KMS-11 (cell line): ENCODE data around the gene PCCA.

Experiments
- H2AFZ ChIP-seq: fragments of 200-600 bp; sonication (generic); 2 replicates; pipeline ENCODE4 v1.6.1; 2016; ENCODE audit warnings: antibody characterized with exemption, mixed run types, low read depth
- H3K27ac ChIP-seq: fragments of 200-600 bp; sonication (generic); 2 replicates; pipeline ENCODE4 v1.6.1; 2016; ENCODE audit warnings: mild to moderate bottlenecking, mixed run types
- H3K27me3 ChIP-seq: fragments of 200-600 bp; sonication (generic); 2 replicates; pipeline ENCODE4 v1.6.1; 2017; ENCODE audit warnings: mild to moderate bottlenecking, low read depth, mixed run types, moderate library complexity; ENCODE audit not compliant: insufficient read depth
- H3K36me3 ChIP-seq: fragments of 200-600 bp; sonication (generic); 2 replicates; pipeline ENCODE4 v1.6.1; 2017; ENCODE audit warnings: mild to moderate bottlenecking, mixed run types; ENCODE audit not compliant: insufficient read depth
- H3K4me1 ChIP-seq: fragments of 200-600 bp; sonication (generic); 2 replicates; pipeline ENCODE4 v1.6.1; 2016; ENCODE audit warnings: mild to moderate bottlenecking, low read depth, mixed run types; ENCODE audit not compliant: poor library complexity, severe bottlenecking
- H3K4me2 ChIP-seq: fragments of 200-600 bp; sonication (generic); 2 replicates; pipeline ENCODE4 v1.7.0; 2016; ENCODE audit warnings: mild to moderate bottlenecking, mixed run types
- H3K4me3 ChIP-seq: fragments of 200-600 bp; sonication (generic); IDR thresholded peaks from 2 replicates; pipeline ENCODE4 v1.6.1; 2017; ENCODE audit warnings: low read depth, low read length, mixed read lengths; ENCODE audit not compliant: insufficient read depth
- H3K79me2 ChIP-seq: fragments of 200-600 bp; sonication (generic); 2 replicates; pipeline ENCODE4 v1.6.1; 2016; ENCODE audit warnings: low read depth, mixed run types; ENCODE audit not compliant: insufficient read depth
- H3K9ac ChIP-seq: fragments of 200-600 bp; sonication (generic); 2 replicates; pipeline ENCODE4 v1.6.1; 2016; ENCODE audit warnings: mild to moderate bottlenecking, mixed run types
- H4K20me1 ChIP-seq: fragments of 200-600 bp; sonication (generic); 2 replicates; pipeline ENCODE4 v1.6.1; 2016; ENCODE audit warnings: mild to moderate bottlenecking, mixed run types; ENCODE audit not compliant: insufficient read depth
- CTCF ChIP-seq: fragments of 200-600 bp; sonication (generic); conservative IDR thresholded peaks from 2 replicates; pipeline ENCODE4 v1.6.1; 2017; ENCODE audit warnings: low read depth, mild to moderate bottlenecking, antibody characterized with exemption, low read length, moderate library complexity, mixed read lengths

The PCCA gene

GRCh38 chr13:100464006-100464405 is 375.1 kb downstream of the PCCA start:
- Histone ChIP-seq H3K27ac (no peak overlapping the region), H3K9ac (no peak overlapping the region), H3K4me2 (no peak overlapping the region), H3K27me3 (no peaks in the 10 kb centered on the region), H3K36me3 (no peaks in the 10 kb centered on the region), H4K20me1 (no peaks in the 10 kb centered on the region), H2AFZ (no peak overlapping the region), H3K4me1 (peaks cover 10% of the 10 kb centered on the region), H3K4me3 (no peak overlapping the region), H3K79me2 (no peaks in the 10 kb centered on the region)
- no peak for TF ChIP-seq CTCF

- Histone ChIP-seq H3K9ac (no peak overlapping the region), H3K27ac (no peak overlapping the region), H3K4me2 (no peak overlapping the region), H3K4me1 (peaks cover 10% of the 10 kb centered on the region), H4K20me1 (no peaks in the 10 kb centered on the region), H2AFZ (no peak overlapping the region), H3K4me3 (no peak overlapping the region), H3K36me3 (no peaks in the 10 kb centered on the region), H3K27me3 (no peaks in the 10 kb centered on the region), H3K79me2 (no peaks in the 10 kb centered on the region)
- TF ChIP-seq CTCF, result no peak
Measured at GRCh38 chr13:100465558-100465957, 376.7 kb downstream of the PCCA start.

- TF ChIP-seq CTCF, result no peak
- Histone ChIP-seq H3K9ac (no peak overlapping the region), H3K27me3 (no peaks in the 10 kb centered on the region), H3K4me1 (no peaks in the 10 kb centered on the region), H3K36me3 (no peaks in the 10 kb centered on the region), H4K20me1 (no peaks in the 10 kb centered on the region), H2AFZ (no peak overlapping the region), H3K27ac (no peak overlapping the region), H3K4me3 (no peak overlapping the region), H3K4me2 (no peak overlapping the region), H3K79me2 (no peaks in the 10 kb centered on the region)
Measured at GRCh38 chr13:100470866-100471505, 382.1 kb downstream of the PCCA start.

GRCh38 chr13:100473087-100473486 is 384.2 kb downstream of the PCCA start:
- H3K27me3 ChIP-seq, result no peaks in the 10 kb centered on the region
- H3K79me2 ChIP-seq, result no peaks in the 10 kb centered on the region
- H4K20me1 ChIP-seq, result no peaks in the 10 kb centered on the region
- no peak overlapping the region for H3K4me3 ChIP-seq
- H3K4me2 ChIP-seq, result no peak overlapping the region
- H3K9ac ChIP-seq, result no peak overlapping the region
- TF ChIP-seq CTCF, result no peak
- H2AFZ ChIP-seq, result no peak overlapping the region
- no peaks in the 10 kb centered on the region for H3K4me1 ChIP-seq
- H3K36me3 ChIP-seq, result no peaks in the 10 kb centered on the region
- no peak overlapping the region for H3K27ac ChIP-seq
